Colonic mucosa (tissue), 2 donors: Measurements from ENCODE around the gene ATCAY. TPM values are rescaled to one million over a fixed set of nuclear protein-coding genes. Genes with fewer than 3 reads are reported as not detected.

Experiments used
- microRNA-seq: library from miRNA; unstranded; fragments of <30 nt; microRNA quantifications from one replicate; pipeline ENCODE4, GENCODE V29; 2019
- total RNA-seq, 2 donors: library from RNA; stranded (reverse); fragmentation: NEBNext Ultra II Directional in 1 of 2; extraction: Animal tissue kit (Norgen Biotek cat#: 25700) in 1 of 2; gene quantifications; one replicate each; pipeline ENCODE4 v1.2.1, GENCODE V29; 2021
- donor health status: DM: no; HTN: no; CAD: no.
- donor health status: DM: no; HTN: no; CAD: no.

The ATCAY gene
- total RNA-seq, 2 donors from 2014 or later: 0.12 to 1.0 TPM

Small RNA genes lying within 50 kb of the gene (microRNA-seq; reads per million reads assigned to microRNA genes)
- not detected for gene MIR637

Other genes with a start within 250 kb of the ATCAY start
- 10 to 100 TPM; 22.8 to 31.2 TPM for gene PIP5K1C, start 180.2 kb upstream of the ATCAY start, total RNA-seq
- 100 to 1,000 TPM; 268 to 296 TPM for gene TJP3, start 172.3 kb upstream of the ATCAY start, total RNA-seq
- gene APBA3, start 119.0 kb upstream of the ATCAY start, total RNA-seq: 10 to 100 TPM; 21.0 to 29.3 TPM
- 10 to 100 TPM; 73.7 to 86.9 TPM for gene MRPL54, start 118.0 kb upstream of the ATCAY start, total RNA-seq
- gene RAX2, start 108.5 kb upstream of the ATCAY start, total RNA-seq: not detected
- gene MATK, start 94.3 kb upstream of the ATCAY start, total RNA-seq: 1 to 10 TPM in 1 of 2 donors, under 1 TPM in 1; 0.66 to 1.2 TPM
- gene ZFR2, start 11.6 kb upstream of the ATCAY start, total RNA-seq: not detected
- under 1 TPM in 1 of 2 donors, not detected in 1; 0.27 TPM for gene NMRK2, start 52.4 kb downstream of the ATCAY start, total RNA-seq
- 10 to 100 TPM; 53.7 to 74.3 TPM for gene DAPK3, start 90.4 kb downstream of the ATCAY start, total RNA-seq
- 1,000 to 10,000 TPM; 2,109 to 2,241 TPM for gene EEF2, start 104.8 kb downstream of the ATCAY start, total RNA-seq
- 10 to 100 TPM; 29.9 to 31.5 TPM for gene PIAS4, start 127.1 kb downstream of the ATCAY start, total RNA-seq
- 100 to 1,000 TPM; 110 to 123 TPM for gene ZBTB7A, start 186.2 kb downstream of the ATCAY start, total RNA-seq
- gene MAP2K2, start 243.4 kb downstream of the ATCAY start, total RNA-seq: 100 to 1,000 TPM; 211 to 260 TPM